K562 (cell line): ENCODE measurements around the gene MACROD2. TPM values are rescaled to one million over a fixed set of nuclear protein-coding genes. Genes with fewer than 3 reads are reported as not detected.
"Not testable (repeated sequence)": the region's sequence is repeated elsewhere in the genome, so short reads cannot be mapped to it uniquely, and the experiment has no call there.

Experiments
- ATAC-seq: fragments of 200-7000 bp; cut with Tn5 transposase; 3 replicates; pipeline ENCODE4 v1.9.1; 2020; ENCODE audit warnings: moderate library complexity
- BruUV-seq: library from RNA; stranded (reverse); fragments of 400-500 nt; replicated peaks from 2 replicates; lab custom pipeline; 2021; lab: Mats Ljungman, UMichigan
- CTCF ChIA-PET: fragments of 300-600 bp; formaldehyde crosslinking; extraction: SDS; loops from one replicate; lab custom pipeline; 2021; ENCODE audit warnings: low intra/inter-chr PET ratio; lab: Yijun Ruan, JAX
- POLR2A ChIA-PET: fragments of 300-600, 350-650 bp; sonication (Branson Sonifier 250); formaldehyde crosslinking; extraction: SDS; loops from one replicate; lab custom pipeline; 2021; ENCODE audit warnings: antibody characterized with exemption, inconsistent platforms; lab: Yijun Ruan, JAX
- DNase-seq, 4 experiments: peaks; one replicate each; pipeline versions ENCODE4 v3.0.0 to v3.0.0-alpha.2; 2011 to 2018; ENCODE audit warnings: low spot score in 3 of 4, mixed read lengths in 3 of 4; ENCODE audit errors: extremely low read depth in 1 of 4
- FAIRE-seq: peaks from 2 replicates; lab custom pipeline; 2011; peaks lifted over from hg19 to GRCh38; lab: Jason Lieb, UNC
- H2AFZ ChIP-seq: 2 replicates; pipeline ENCODE4 v1.6.0; 2011; ENCODE audit warnings: low read depth, low read length, control low read depth, inconsistent platforms
- H3K27ac ChIP-seq: fragments of 200-600 bp; 3 replicates; pipeline ENCODE4 v1.8.0; 2011; ENCODE audit warnings: low read depth, mild to moderate bottlenecking, control low read depth, inconsistent platforms, low read length, moderate library complexity, mixed read lengths; ENCODE audit errors: extremely low read depth
- H3K27me3 ChIP-seq, 2 experiments: fragments of 300-600 bp in 1 of 2; 2 replicates in 1 of 2; 3 replicates in 1 of 2; pipeline versions ENCODE4 v1.6.0 to v1.8.0; 2011; ENCODE audit warnings: inconsistent platforms in 2 of 2, low read length in 2 of 2, mild to moderate bottlenecking in 1 of 2, mixed read lengths in 1 of 2, moderate library complexity in 1 of 2; ENCODE audit not compliant: control insufficient read depth in 2 of 2, insufficient read depth in 2 of 2
- H3K36me3 ChIP-seq: fragments of 300-600 bp; 3 replicates; pipeline ENCODE4 v1.8.0; 2011; ENCODE audit warnings: mild to moderate bottlenecking, low read length, inconsistent platforms; ENCODE audit not compliant: control insufficient read depth, insufficient read depth
- H3K4me1 ChIP-seq, 2 experiments: fragments of 200-600 bp in 1 of 2; replicated peaks in 1 of 2; 2 replicates in 1 of 2; 3 replicates in 1 of 2; pipeline versions ENCODE4 v1.5.1 to v1.8.0; 2011; ENCODE audit warnings: inconsistent platforms in 2 of 2, low read length in 2 of 2, mild to moderate bottlenecking in 1 of 2, mixed read lengths in 1 of 2, moderate library complexity in 1 of 2; ENCODE audit not compliant: control insufficient read depth in 2 of 2, insufficient read depth in 2 of 2
- H3K4me2 ChIP-seq: 2 replicates; pipeline ENCODE4 v1.6.1; 2011; ENCODE audit warnings: low read length, control low read depth, inconsistent platforms, mixed read lengths; ENCODE audit not compliant: insufficient read depth
- H3K4me3 ChIP-seq: fragments of 200-600 bp; sonication (generic), shearing (Covaris generic); 2 replicates; pipeline ENCODE4 v1.5.1; 2016; ENCODE audit warnings: control low read depth, inconsistent platforms
- H3K79me2 ChIP-seq: fragments of 200-600 bp; 3 replicates; pipeline ENCODE4 v1.8.0; 2011; ENCODE audit warnings: low read length, inconsistent platforms; ENCODE audit not compliant: control insufficient read depth, insufficient read depth
- H3K9ac ChIP-seq, 2 experiments: 2 replicates each; pipeline versions ENCODE4 v1.6.0 to v1.6.1; 2011; ENCODE audit warnings: low read depth in 2 of 2, low read length in 2 of 2, control low read depth in 1 of 2, inconsistent platforms in 1 of 2, mild to moderate bottlenecking in 1 of 2, mixed read lengths in 1 of 2; ENCODE audit not compliant: insufficient read depth in 1 of 2
- H3K9me1 ChIP-seq: one replicate; pipeline ENCODE4 v1.6.0; 2011; ENCODE audit warnings: inconsistent platforms, mild to moderate bottlenecking, low read length, moderate library complexity; ENCODE audit not compliant: control insufficient read depth, insufficient read depth
- H3K9me3 ChIP-seq: replicated peaks from 2 replicates; pipeline ENCODE4 v1.5.1; 2011; ENCODE audit warnings: low read depth, low read length, inconsistent platforms; ENCODE audit not compliant: control insufficient read depth, insufficient read depth
- H4K20me1 ChIP-seq: replicated peaks from 2 replicates; pipeline ENCODE4 v1.6.1; 2011; ENCODE audit warnings: low read length, inconsistent platforms, mixed read lengths; ENCODE audit not compliant: control insufficient read depth, insufficient read depth
- EHMT2 ChIP-seq: fragments of 450-650 bp; IDR thresholded peaks from 2 replicates; pipeline ENCODE4 v1.6.1; 2018; ENCODE audit warnings: antibody characterized with exemption
- HCFC1 ChIP-seq: IDR thresholded peaks from 2 replicates; pipeline ENCODE4 v1.6.1; 2012; ENCODE audit warnings: low read depth, low read length, improper control_type of control experiment
- HMGXB4 ChIP-seq: sonication (generic); formaldehyde crosslinking; IDR thresholded peaks from 2 replicates; pipeline ENCODE4 v1.8.1; 2023; ENCODE audit warnings: mild to moderate bottlenecking, missing genetic modification reagents
- KDM2B ChIP-seq: fragments of 250-450 bp; sonication (Bioruptor Pico); IDR thresholded peaks from 2 replicates; pipeline ENCODE4 v1.8.0; 2021; ENCODE audit warnings: mild to moderate bottlenecking, moderate library complexity
- NCOA6 ChIP-seq: fragments of 450-650 bp; IDR thresholded peaks from 2 replicates; pipeline ENCODE4 v1.6.1; 2017; ENCODE audit warnings: mild to moderate bottlenecking
- RBM14 ChIP-seq: fragments of 200-400 bp; formaldehyde crosslinking; IDR thresholded peaks from 2 replicates; pipeline ENCODE4 v1.6.1; 2018; ENCODE audit warnings: low read depth, mild to moderate bottlenecking, low read length, moderate library complexity, borderline replicate concordance; ENCODE audit not compliant: insufficient read depth
- RCOR1 ChIP-seq, 2 experiments: IDR thresholded peaks; 2 replicates each; pipeline ENCODE4 v1.6.1; 2012; ENCODE audit warnings: low read depth in 2 of 2, low read length in 2 of 2, borderline replicate concordance in 1 of 2, improper control_type of control experiment in 1 of 2
- RFX1 ChIP-seq: fragments of 450-650 bp; IDR thresholded peaks from 2 replicates; pipeline ENCODE4 v1.6.1; 2016; ENCODE audit warnings: mild to moderate bottlenecking, moderate library complexity
- RFX7 ChIP-seq: fragments of 250-450 bp; sonication (Bioruptor Pico); IDR thresholded peaks from 2 replicates; pipeline ENCODE4 v1.5.1; 2021; ENCODE audit warnings: mild to moderate bottlenecking
- TOE1 ChIP-seq, 2 experiments: fragments of 450-650 bp in 1 of 2; sonication (generic) in 1 of 2; formaldehyde crosslinking in 1 of 2; IDR thresholded peaks; 2 replicates each; pipeline versions ENCODE4 v1.7.1 to v1.8.0; 2016 to 2022; ENCODE audit warnings: borderline replicate concordance in 2 of 2, mild to moderate bottlenecking in 2 of 2, antibody characterized with exemption in 1 of 2, inconsistent platforms in 1 of 2, low read depth in 1 of 2, missing genetic modification reagents in 1 of 2, moderate library complexity in 1 of 2
- ZNF274 ChIP-seq: IDR thresholded peaks from 2 replicates; pipeline ENCODE4 v1.6.1; 2011; ENCODE audit warnings: low read depth, mild to moderate bottlenecking, low read length, moderate library complexity, borderline replicate concordance
- ZNF695 ChIP-seq: fragments of 450-650 bp; formaldehyde crosslinking; IDR thresholded peaks from 2 replicates; pipeline ENCODE4 v1.4.0; 2020; ENCODE audit warnings: mild to moderate bottlenecking, moderate library complexity
- WGBS: fragments of 100-300 bp; shearing (Covaris generic); methylation state at CpG from one replicate; pipeline ENCODE4 v1.1.6; 2016; ENCODE audit warnings: low coverage, mixed read lengths; ENCODE audit not compliant: insufficient coverage; ENCODE audit errors: missing lambda C conversion rate; 5-methylcytosine and 5-hydroxymethylcytosine counted together
- in situ Hi-C: fragments of 300-500 bp; cut with MboI; formaldehyde crosslinking; loops from 4 replicates; pipeline ENCODE4 v1.15.0; 2018; ENCODE audit warnings: inconsistent platforms, mixed read lengths
- intact Hi-C: fragments of 100-400 bp; cut with micrococcal nuclease; formaldehyde crosslinking; loops from 2 replicates; pipeline ENCODE4 v1.14.2; 2022
- polyA plus RNA-seq, 8 experiments: library from polyadenylated mRNA; depleted of rRNA in 4 of 8; stranded (reverse) in 5 of 8; unstranded in 3 of 8; fragments of >200 nt; fragmentation: Nextera tagmentation in 2 of 8; fragmentation: Illumina TruSeq in 1 of 8; extraction: Ambion mirVana in 2 of 8; extraction: Trizol in 1 of 8; gene quantifications; 2 replicates each; pipeline versions ENCODE4 v1.2.1 to v1.2.3, GENCODE V29; 2011 to 2014; ENCODE audit warnings: inconsistent platforms in 1 of 8, missing spikeins in 1 of 8
- total RNA-seq, 7 experiments: library from RNA; depleted of rRNA in 6 of 7; stranded (reverse); fragments of >200 nt in 6 of 7; fragmentation: Illumina TruSeq in 2 of 7; extraction: Trizol in 2 of 7; gene quantifications; 2 replicates each; pipeline versions ENCODE4 v1.2.1 to v1.2.3, GENCODE V29; 2011 to 2021; ENCODE audit warnings: low replicate concordance in 1 of 7

Gene MACROD2
- total and polyA plus RNA-seq, 9 of the 15 experiments (the other 6 are each of a cell fraction or from before 2014, with no cell fraction given) = not detected

GRCh38 chr20:15140286-15140685, 1145.0 kb downstream of the MACROD2 start (continued):
- TF ChIP-seq HMGXB4 (no peak), ZNF695 (no peak), KDM2B (CRISPR knock-in tag) (no peak), TOE1 (IDR thresholded peaks at IDR 0.05; ENCODE audit: borderline replicate concordance) (no peak), TOE1 (CRISPR knock-in tag; IDR thresholded peaks at IDR 0.05; ENCODE audit: borderline replicate concordance, low read depth) (no peak), RBM14 (no peak), HCFC1 (no peak), EHMT2 (no peak), RFX1 (no peak), RFX7 (no peak), RCOR1 (IDR thresholded peaks at IDR 0.05; ENCODE audit: borderline replicate concordance in 1 of 2, low read depth in 2 of 2, low read length in 2 of 2) (no peak), NCOA6 (no peak), ZNF274 (no peak)

GRCh38 chr20:15140940-15141339, 1145.6 kb downstream of the MACROD2 start:
- H2AFZ ChIP-seq, H3K9ac ChIP-seq, in situ Hi-C loops, H3K79me2 ChIP-seq, H3K9me1 ChIP-seq, H3K4me1 ChIP-seq, H3K9me3 ChIP-seq, H3K27me3 ChIP-seq, FAIRE-seq, POLR2A ChIA-PET, DNase-seq, CTCF ChIA-PET, H3K4me3 ChIP-seq, H4K20me1 ChIP-seq, intact Hi-C loops, H3K27ac ChIP-seq, H3K4me2 ChIP-seq, BruUV-seq, ATAC-seq, H3K36me3 ChIP-seq: not testable (repeated sequence)
- WGBS = 0% methylated on average over 1 of the region's 1 CpG
